Stimulated activated naive CD8-positive, alpha-beta T cell treated with anti-CD3 and anti-CD28 coated beads, Interleukin-15, Interleukin-2, amounts not matched to agents 100 ng/mL and 50 ng/mL, for 24 hours (primary cell): ENCODE results near the gene ZNF544.
"Not testable (repeated sequence)": the region's sequence is repeated elsewhere in the genome, so short reads cannot be mapped to it uniquely, and the experiment has no call there.

Experiments used
- H3K27ac Mint-ChIP-seq: one replicate; pipeline ENCODE4 v1.8.0; 2021; ENCODE audit warnings: mild to moderate bottlenecking, mixed read lengths
- H3K27me3 Mint-ChIP-seq: one replicate; pipeline ENCODE4 v1.8.0; 2021; ENCODE audit warnings: mixed read lengths
- H3K36me3 Mint-ChIP-seq: one replicate; pipeline ENCODE4 v1.8.0; 2021; ENCODE audit warnings: low read depth, mixed read lengths
- H3K4me1 Mint-ChIP-seq: one replicate; pipeline ENCODE4 v1.8.0; 2021; ENCODE audit warnings: low read depth, mixed read lengths
- H3K4me3 Mint-ChIP-seq: one replicate; pipeline ENCODE4 v1.8.0; 2021; ENCODE audit warnings: mild to moderate bottlenecking, mixed read lengths
- H3K9me3 Mint-ChIP-seq: one replicate; pipeline ENCODE4 v1.8.0; 2021; ENCODE audit warnings: mixed read lengths

Gene ZNF544

DNA sequence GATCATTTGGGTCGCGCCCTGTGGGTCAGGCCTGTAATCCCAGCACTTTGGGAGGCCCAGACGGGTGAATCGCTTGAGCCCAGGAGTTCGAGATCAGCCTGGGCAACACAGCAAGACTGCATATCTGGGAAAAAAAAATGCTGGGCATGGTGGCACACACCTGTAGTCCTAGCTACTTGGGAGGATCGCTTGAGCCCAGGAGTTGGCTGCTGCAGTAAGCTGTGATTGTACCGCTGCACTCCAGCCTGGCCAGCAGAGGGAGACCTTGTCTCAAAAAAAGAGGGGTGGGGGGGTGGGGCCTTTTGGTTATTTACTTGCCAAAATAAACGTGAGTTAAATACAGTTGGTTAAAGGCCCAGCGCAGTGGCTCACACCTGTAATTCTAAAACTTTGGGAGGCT is 9.8 kb upstream of the ZNF544 start:
- H3K36me3 Mint-ChIP-seq, result peaks cover 36% of the 10 kb centered on the region
- no peaks in the 10 kb centered on the region for H3K4me1 Mint-ChIP-seq
- H3K9me3 Mint-ChIP-seq, result peaks cover 27% of the 10 kb centered on the region
- no peaks in the 10 kb centered on the region for H3K27me3 Mint-ChIP-seq
- H3K27ac Mint-ChIP-seq, result no peak overlapping the region
- H3K4me3 Mint-ChIP-seq, result no peak overlapping the region

DNA sequence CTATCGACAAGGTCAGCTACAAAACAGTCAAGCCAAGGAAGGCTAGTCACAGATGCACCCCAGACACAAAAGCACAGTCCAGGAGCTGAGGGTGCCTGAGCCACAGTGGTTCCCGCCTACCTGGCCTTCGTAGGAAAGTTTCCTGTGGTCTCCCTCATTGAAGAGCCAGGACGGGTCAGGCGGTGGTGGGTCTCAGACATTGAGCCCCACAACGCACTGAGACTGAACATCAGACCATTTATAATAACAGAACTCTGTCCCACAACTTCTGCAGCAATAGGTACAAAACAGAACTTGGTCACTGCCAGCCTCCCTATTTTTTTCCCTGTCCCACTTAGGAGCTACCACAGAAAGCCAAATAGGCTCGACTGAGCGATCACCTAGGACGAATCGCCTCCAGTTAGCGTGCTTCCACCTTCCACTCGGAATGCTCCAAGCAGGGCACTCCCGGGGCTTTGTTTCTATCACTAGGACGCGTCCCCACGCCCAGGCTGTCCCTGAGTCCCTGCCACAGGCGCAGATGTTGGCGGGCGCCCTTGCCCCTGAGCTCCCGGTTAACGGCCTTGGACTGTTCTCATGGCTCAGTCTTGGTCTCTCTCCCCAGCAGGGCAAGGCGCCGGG is 640 bp upstream of the ZNF544 start:
- Mint-ChIP-seq H3K4me1 (peaks cover 30% of the 10 kb centered on the region), H3K36me3 (peaks cover 63% of the 10 kb centered on the region), H3K27me3 (no peaks in the 10 kb centered on the region), H3K4me3 (peak overlapping the region; percentile 94), H3K9me3 (peaks cover 30% of the 10 kb centered on the region), H3K27ac (peak overlapping the region; percentile 93)

DNA sequence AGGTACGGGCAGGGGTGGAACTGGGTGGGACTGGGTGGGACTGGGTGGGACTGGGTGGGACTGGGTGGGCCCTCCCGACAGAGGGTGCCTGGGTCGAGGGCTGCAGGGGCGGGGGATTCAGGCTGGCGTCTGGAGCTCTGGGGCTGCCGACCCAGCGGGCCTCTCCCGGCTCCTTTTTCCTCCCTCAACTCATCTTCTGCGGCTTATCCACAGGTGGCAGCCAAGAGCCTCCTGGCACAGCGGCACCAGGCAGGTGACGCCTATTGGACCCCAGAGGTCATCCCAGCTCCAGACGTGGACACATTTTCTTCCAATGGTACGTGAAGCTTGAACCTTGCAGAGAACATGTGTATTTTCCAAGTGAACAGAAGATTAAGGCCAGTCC is 533 bp downstream of the ZNF544 start:
- H3K27ac Mint-ChIP-seq, result peak overlapping the region; percentile 93
- H3K4me3 Mint-ChIP-seq, result peak overlapping the region; percentile 94
- peaks cover 42% of the 10 kb centered on the region for H3K9me3 Mint-ChIP-seq
- H3K4me1 Mint-ChIP-seq, result peaks cover 30% of the 10 kb centered on the region
- H3K36me3 Mint-ChIP-seq, result peaks cover 70% of the 10 kb centered on the region
- H3K27me3 Mint-ChIP-seq, result no peaks in the 10 kb centered on the region

DNA sequence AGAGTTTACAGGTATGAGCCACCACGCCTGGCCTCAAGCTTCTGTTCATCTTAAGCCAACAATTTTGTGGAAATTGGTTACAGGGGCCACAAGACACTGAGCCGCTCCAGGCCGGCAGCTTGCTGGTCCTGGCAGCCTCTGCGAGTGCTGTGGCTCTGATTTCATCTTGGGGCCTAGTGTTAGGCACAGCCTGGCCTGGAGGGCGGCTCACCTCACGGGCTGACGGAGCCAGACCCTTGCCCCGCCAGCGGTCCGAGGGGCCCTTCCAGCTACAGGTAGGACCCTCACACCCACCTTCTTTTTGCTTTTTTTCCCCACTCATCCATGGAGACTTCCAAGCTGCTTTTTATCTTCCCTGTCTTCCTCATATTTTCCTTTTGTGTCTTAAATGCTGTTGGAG is 8.6 kb downstream of the ZNF544 start:
- Mint-ChIP-seq H3K4me3 (no peak overlapping the region), H3K27ac (no peak overlapping the region), H3K9me3 (peaks cover 49% of the 10 kb centered on the region), H3K4me1 (no peaks in the 10 kb centered on the region), H3K36me3 (peaks cover 96% of the 10 kb centered on the region), H3K27me3 (no peaks in the 10 kb centered on the region)

DNA sequence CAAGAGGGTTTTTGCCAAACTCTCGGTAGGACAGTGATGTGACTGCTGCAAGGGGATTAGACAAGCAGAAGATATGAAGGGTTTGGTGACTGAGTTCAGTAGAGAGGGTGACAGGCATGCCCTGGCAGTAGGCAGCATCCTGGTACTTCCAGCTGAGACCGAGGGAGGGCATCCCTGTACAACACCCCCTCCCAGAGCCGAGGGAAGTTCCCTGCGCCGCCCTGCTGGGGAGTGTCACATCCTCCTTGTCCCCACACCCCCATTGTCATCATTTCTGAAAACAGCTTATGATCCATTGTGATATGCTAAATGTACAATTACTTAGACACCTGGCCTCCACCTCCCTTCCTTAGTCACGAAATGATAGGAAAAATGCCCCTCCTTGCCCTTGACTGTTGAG is 14.6 kb downstream of the ZNF544 start:
- Mint-ChIP-seq H3K9me3 (peaks cover 36% of the 10 kb centered on the region), H3K4me1 (peaks cover 2% of the 10 kb centered on the region), H3K27me3 (no peaks in the 10 kb centered on the region), H3K36me3 (peaks cover 100% of the 10 kb centered on the region), H3K4me3 (no peak overlapping the region), H3K27ac (no peak overlapping the region)

DNA sequence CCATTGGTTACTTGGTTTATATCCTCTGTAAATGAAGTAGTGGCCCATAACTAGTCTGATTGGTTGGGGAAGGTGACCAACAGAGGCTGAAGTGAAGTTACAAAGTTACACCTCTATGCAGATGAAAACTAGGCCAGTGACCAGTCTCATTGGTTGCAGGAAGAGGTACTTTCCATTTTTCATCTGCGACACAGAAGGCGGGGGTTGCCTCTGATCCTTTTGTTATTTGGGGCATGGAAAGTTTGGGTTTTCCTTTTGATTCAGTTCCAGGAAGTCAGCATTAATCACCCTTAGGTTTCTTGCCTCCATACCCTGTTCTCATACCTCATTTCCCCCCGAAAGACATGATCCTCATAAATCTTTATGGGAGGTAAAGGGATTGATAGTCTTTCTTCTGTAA is 20.2 kb downstream of the ZNF544 start:
- peaks cover 39% of the 10 kb centered on the region for H3K9me3 Mint-ChIP-seq

DNA sequence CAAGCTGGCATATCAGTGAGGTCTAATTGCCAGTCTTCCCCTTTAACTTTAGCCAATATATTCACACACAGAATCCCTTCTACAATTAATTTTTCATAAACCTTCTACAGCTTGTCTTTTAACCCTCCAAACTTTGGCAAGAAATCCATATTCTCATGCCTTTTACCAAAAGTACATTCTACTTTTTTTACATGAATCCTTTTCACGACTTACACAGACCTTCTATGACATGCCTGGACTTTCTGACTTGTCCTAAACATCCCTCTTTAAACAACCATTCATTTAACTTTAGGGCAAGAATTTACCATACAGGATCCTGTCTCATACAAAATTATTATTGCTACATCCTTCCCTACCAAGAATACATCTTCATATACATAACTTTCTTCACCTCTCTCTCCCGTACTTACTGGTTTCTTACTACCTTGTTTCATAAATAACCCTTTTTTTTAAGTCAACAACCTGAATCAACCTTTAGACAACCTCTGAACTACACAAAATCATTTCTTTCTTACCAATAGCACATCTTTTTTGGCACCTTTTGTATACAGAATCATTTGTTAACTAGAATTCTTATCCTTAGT is 23.5 kb downstream of the ZNF544 start:
- H3K36me3 Mint-ChIP-seq, result peaks cover 97% of the 10 kb centered on the region
- no peak overlapping the region for H3K4me3 Mint-ChIP-seq
- H3K27ac Mint-ChIP-seq, result no peak overlapping the region
- peaks cover 40% of the 10 kb centered on the region for H3K9me3 Mint-ChIP-seq
- no peaks in the 10 kb centered on the region for H3K27me3 Mint-ChIP-seq
- peaks cover 6% of the 10 kb centered on the region for H3K4me1 Mint-ChIP-seq

More for the DNA sequence above, 20.2 kb downstream of the ZNF544 start:
- peaks cover 6% of the 10 kb centered on the region for H3K4me1 Mint-ChIP-seq
- peaks cover 100% of the 10 kb centered on the region for H3K36me3 Mint-ChIP-seq
- no peak overlapping the region for H3K4me3 Mint-ChIP-seq
- H3K27ac Mint-ChIP-seq, result no peak overlapping the region
- H3K27me3 Mint-ChIP-seq, result no peaks in the 10 kb centered on the region

DNA sequence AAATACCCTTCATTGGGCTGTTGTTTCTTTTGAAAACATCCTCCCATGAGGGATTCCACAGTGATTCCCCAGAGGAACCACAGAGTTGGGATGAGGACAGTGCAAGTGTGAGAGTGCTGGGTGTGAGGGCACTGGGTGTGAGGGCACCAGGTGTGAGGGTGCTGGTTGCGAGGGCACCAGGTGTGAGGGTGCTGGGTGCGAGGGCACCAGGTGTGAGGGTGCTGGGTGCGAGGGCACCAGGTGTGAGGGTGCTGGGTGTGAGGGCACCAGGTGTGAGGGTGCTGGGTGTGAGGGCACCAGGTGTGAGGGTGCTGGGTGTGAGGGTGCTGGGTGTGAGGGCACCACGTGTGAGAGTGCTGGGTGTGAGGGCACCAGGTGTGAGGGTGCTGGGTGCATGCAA is 29.5 kb downstream of the ZNF544 start:
- Mint-ChIP-seq H3K36me3 (peaks cover 97% of the 10 kb centered on the region), H3K9me3 (peaks cover 57% of the 10 kb centered on the region)
- not testable (repeated sequence) for H3K27ac Mint-ChIP-seq, H3K4me3 Mint-ChIP-seq, H3K27me3 Mint-ChIP-seq, H3K4me1 Mint-ChIP-seq

DNA sequence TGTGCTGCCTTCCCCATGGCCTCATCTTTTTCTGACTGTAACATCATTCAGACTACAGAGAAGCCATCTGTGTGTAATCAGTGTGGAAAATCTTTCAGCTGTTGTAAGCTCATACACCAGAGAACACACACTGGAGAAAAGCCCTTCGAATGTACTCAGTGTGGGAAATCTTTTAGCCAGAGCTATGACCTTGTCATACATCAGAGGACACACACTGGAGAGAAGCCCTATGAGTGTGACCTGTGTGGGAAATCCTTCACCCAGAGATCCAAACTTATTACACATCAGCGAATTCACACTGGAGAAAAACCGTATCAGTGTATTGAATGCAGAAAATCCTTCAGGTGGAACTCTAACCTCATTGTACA is 32.9 kb downstream of the ZNF544 start:
- no peaks in the 10 kb centered on the region for H3K27me3 Mint-ChIP-seq
- H3K4me1 Mint-ChIP-seq, result no peaks in the 10 kb centered on the region
- H3K36me3 Mint-ChIP-seq, result peaks cover 93% of the 10 kb centered on the region
- H3K27ac Mint-ChIP-seq, result no peak overlapping the region
- peaks cover 44% of the 10 kb centered on the region for H3K9me3 Mint-ChIP-seq
- no peak overlapping the region for H3K4me3 Mint-ChIP-seq

DNA sequence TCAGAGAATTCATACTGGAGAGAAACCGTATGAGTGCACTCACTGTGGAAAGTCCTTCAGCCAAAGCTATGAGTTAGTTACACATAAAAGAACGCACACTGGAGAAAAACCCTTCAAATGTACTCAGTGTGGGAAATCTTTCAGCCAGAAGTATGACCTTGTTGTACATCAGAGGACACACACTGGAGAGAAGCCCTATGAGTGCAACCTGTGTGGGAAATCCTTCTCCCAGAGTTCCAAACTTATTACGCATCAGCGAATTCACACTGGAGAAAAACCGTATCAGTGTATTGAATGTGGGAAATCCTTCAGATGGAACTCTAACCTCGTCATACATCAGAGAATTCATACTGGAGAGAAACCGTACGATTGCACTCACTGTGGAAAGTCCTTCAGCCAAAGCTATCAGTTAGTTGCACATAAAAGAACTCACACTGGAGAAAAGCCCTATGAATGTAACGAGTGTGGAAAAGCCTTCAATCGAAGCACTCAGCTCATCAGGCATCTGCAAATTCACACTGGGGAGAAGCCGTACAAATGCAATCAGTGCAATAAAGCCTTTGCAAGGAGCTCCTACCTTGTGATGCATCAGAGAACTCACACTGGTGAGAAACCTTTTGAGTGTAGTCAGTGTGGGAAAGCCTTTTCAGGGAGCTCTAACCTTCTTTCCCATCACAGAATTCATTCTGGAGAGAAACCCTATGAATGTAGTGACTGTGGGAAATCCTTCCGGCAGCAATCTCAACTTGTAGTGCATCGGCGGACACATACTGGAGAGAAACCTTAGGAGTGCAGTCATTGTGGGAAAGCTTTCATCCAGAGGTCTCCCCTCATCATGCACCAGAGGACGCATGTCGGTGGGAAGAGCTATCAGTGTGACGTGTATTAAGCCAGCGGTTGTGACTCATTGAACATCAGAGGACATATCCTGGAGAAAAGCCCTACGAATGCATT is 33.5 kb downstream of the ZNF544 start:
- H3K9me3 Mint-ChIP-seq, result peaks cover 46% of the 10 kb centered on the region

DNA sequence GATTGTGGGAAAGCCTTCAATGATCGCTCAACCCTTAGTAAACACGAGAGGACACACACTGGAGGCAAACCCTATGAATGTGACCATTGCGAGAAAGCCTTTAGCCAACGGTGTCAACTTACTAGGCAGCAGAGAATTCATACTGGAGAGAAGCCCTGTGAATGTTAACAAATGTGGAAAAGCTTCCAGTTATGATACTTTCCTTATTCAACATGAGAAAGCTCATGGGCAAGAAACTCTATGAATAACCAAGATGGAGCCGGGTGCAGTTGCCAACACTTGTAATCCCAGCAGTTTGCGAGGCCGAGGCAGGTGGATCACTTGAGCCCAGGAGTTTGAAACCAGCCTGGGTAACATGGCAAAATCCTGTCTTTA is 34.2 kb downstream of the ZNF544 start:
- Mint-ChIP-seq H3K27ac (no peak overlapping the region), H3K27me3 (no peaks in the 10 kb centered on the region), H3K4me3 (no peak overlapping the region), H3K9me3 (peaks cover 39% of the 10 kb centered on the region), H3K36me3 (peaks cover 86% of the 10 kb centered on the region), H3K4me1 (no peaks in the 10 kb centered on the region)

More for the DNA sequence above, 33.5 kb downstream of the ZNF544 start:
- H3K4me3 Mint-ChIP-seq, result no peak overlapping the region
- H3K27ac Mint-ChIP-seq, result no peak overlapping the region
- peaks cover 93% of the 10 kb centered on the region for H3K36me3 Mint-ChIP-seq
- H3K27me3 Mint-ChIP-seq, result no peaks in the 10 kb centered on the region
- no peaks in the 10 kb centered on the region for H3K4me1 Mint-ChIP-seq

DNA sequence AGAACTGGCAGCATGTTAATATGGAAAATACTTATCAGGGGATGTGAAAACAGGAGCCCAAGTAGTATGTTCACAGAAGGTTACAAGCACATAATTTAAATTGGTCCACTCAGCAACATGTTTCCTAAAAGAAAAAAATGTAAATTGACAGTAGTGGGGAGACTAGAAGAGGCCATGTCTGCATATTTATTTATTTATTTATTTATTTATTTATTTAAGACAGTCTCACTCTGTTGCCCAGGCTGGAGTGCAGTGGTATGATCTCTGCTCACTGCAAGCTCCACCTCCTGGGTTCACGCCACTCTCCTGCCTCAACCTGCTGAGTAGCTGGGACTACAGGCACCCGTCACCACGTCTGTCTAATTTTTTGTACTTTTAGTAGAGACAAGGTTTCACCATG is 36.4 kb downstream of the ZNF544 start:
- Mint-ChIP-seq H3K36me3 (peaks cover 79% of the 10 kb centered on the region), H3K4me3 (no peak overlapping the region), H3K27me3 (no peaks in the 10 kb centered on the region), H3K27ac (no peak overlapping the region), H3K4me1 (no peaks in the 10 kb centered on the region), H3K9me3 (peaks cover 29% of the 10 kb centered on the region)

DNA sequence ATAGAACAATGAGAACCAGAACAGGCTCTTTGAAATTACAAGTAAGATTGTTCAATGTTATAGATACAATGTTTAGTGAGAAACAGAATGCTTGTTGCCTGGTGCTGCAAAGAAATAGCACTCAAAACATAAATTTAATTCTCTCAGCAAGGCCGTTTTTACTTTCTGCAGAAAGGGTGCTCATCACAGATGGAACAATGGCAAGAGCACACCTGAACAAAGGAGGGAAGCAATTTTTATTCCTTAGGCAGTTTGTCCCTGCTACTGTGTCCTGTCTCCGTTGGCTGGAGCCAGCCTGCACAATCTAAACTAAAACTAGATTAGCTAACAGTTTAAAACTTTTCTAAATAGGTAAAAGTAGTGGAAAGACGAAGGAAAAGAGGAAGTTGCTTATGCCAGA is 39.6 kb downstream of the ZNF544 start:
- Mint-ChIP-seq H3K4me3 (no peak overlapping the region), H3K9me3 (peaks cover 17% of the 10 kb centered on the region), H3K36me3 (peaks cover 71% of the 10 kb centered on the region), H3K27ac (no peak overlapping the region), H3K4me1 (no peaks in the 10 kb centered on the region), H3K27me3 (no peaks in the 10 kb centered on the region)

DNA sequence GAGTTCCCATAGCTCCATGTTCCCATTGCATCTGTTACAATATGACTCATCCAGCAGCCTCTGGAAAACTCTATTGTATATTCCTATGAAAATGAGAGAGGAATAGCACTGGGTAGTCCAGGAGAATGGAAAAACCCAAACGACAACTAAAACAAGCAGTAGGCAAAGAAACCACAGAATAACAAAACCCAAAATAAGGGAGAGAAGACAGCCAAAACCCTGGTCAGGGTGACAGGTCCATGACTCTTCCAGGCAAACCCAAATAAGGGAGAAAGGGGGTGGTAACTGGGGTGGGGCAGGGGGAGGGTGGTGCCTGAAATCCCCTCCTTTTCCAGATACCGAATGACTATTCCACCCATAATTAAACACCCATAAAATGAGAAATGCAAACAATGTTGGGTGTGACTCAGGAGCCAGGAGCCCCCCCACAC is 46.1 kb downstream of the ZNF544 start:
- Mint-ChIP-seq H3K27me3 (no peaks in the 10 kb centered on the region), H3K4me1 (peaks cover 21% of the 10 kb centered on the region), H3K4me3 (no peak overlapping the region), H3K9me3 (peaks cover 26% of the 10 kb centered on the region), H3K36me3 (peaks cover 71% of the 10 kb centered on the region), H3K27ac (no peak overlapping the region)

DNA sequence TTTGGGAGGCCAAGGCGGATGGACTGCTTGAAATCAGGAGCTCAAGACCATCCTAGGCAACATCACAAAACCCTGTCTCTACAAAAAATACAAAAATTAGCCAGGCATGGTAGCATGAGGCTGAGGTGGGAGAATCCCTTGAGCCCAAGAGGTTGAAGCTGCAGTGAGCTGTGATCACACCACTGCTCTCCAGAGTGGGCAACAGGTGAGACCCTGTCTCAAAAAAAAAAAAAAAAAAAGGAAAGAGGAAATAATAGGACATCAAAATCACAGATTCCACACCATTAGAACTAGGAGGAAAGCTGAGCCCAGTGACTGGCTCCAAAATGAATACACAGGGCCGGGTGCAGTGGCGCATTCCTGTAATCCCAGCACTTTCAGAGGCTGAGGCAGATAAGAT is 46.9 kb downstream of the ZNF544 start:
- no peak overlapping the region for H3K27ac Mint-ChIP-seq
- H3K27me3 Mint-ChIP-seq, result no peaks in the 10 kb centered on the region
- H3K36me3 Mint-ChIP-seq, result peaks cover 72% of the 10 kb centered on the region
- H3K4me1 Mint-ChIP-seq, result peaks cover 28% of the 10 kb centered on the region
- H3K9me3 Mint-ChIP-seq, result peaks cover 27% of the 10 kb centered on the region
- no peak overlapping the region for H3K4me3 Mint-ChIP-seq
